ENCODE measurements around the gene WDR19. TPM values are rescaled to one million over a fixed set of nuclear protein-coding genes. Genes with fewer than 3 reads are reported as not detected.

Gene WDR19
- total and polyA plus RNA-seq, 2 donors (not counting 3 experiments of a cell fraction or from before 2014, with no cell fraction given) = 27.1 to 28.2 TPM

DNA sequence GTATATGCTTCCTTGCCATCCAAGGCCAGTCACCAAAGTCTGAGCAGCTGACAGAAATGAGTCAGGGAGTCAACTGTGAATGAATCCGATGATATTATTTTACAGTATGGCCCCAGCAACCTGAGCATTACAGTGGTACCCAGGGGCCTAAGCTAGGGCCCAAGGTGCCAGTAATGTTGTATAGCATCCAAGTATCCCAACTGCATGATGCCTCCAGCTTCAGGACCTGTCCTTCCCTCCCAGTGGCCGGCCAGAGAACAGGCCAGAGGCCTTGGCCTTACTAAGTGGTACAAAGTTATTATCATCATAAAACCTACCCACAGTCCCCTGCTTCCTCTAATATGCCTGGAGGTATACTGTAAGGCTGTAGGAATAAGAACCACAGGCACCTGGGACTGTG lies 103.9 kb downstream of the WDR19 start:
- Histone ChIP-seq H3K9ac (replicated peaks; ENCODE audit: extremely low read depth, insufficient read depth, low read length) (no peak overlapping the region), H2AFZ (ENCODE audit: low read depth, low read length) (no peak overlapping the region), H3K4me2 (ENCODE audit: insufficient read depth, low read length) (no peak overlapping the region), H3K27ac (ENCODE audit: insufficient read depth, low read depth, low read length) (no peak overlapping the region), H3K4me1 (ENCODE audit: control insufficient read depth, extremely low read depth, insufficient read depth, low read length) (peaks cover 7% of the 10 kb centered on the region), H3K4me3 (replicated peaks in 1 of 3; ENCODE audit: insufficient read depth in 1 of 3, low read depth in 1 of 3, low read length in 3 of 3) (no peak overlapping the region), H3K9me3 (replicated peaks; ENCODE audit: control insufficient read depth, insufficient read depth, low read length) (no peaks in the 10 kb centered on the region), H3K9me1 (replicated peaks; ENCODE audit: control insufficient read depth, extremely low read depth, insufficient read depth, low read length) (no peaks in the 10 kb centered on the region), H3K79me2 (ENCODE audit: control insufficient read depth, insufficient read depth, low read length) (no peaks in the 10 kb centered on the region), H4K20me1 (replicated peaks; ENCODE audit: control insufficient read depth, extremely low read depth, insufficient read depth, low read length) (no peaks in the 10 kb centered on the region), H3K27me3 (ENCODE audit: control insufficient read depth in 2 of 2, insufficient read depth in 2 of 2, low read length in 2 of 2) (no peaks in the 10 kb centered on the region), H3K36me3 (ENCODE audit: control insufficient read depth in 2 of 2, extremely low read depth in 1 of 2, insufficient read depth in 2 of 2, low read length in 2 of 2) (peaks cover 8 to 10% of the 10 kb centered on the region in 2 experiments)
- intact Hi-C loops (cut with micrococcal nuclease) (no loop called here), dilution Hi-C loops (cut with MboI; ENCODE audit: extremely low pct_ligation_motif_present, low sequenced_read_pairs) (no loop called here)
- TF ChIP-seq EZH2 (IDR thresholded peaks at IDR 0.05; ENCODE audit: borderline replicate concordance, low read depth, low read length, severe bottlenecking) = no peak
- TF ChIP-seq CTCF (IDR thresholded peaks at IDR 0.05; ENCODE audit: extremely low read depth in 1 of 2, insufficient read depth in 1 of 2, low read depth in 1 of 2, low read length in 2 of 2) = no peak
- TF ChIP-seq POLR2A (IDR thresholded peaks at IDR 0.05; ENCODE audit: low read depth, low read length) = no peak
- no peak for TF ChIP-seq MYC (IDR thresholded peaks at IDR 0.05; ENCODE audit: low read depth, low read length)
- TF ChIP-seq POLR2AphosphoS5 (IDR thresholded peaks at IDR 0.05; ENCODE audit: insufficient read depth, low read depth, low read length) = no peak
- no peak for TF ChIP-seq MAX (IDR thresholded peaks at IDR 0.05; ENCODE audit: insufficient read depth, insufficient read length)
- no peak for TF ChIP-seq FOS (IDR thresholded peaks at IDR 0.05; ENCODE audit: borderline replicate concordance, insufficient read depth, low read length)
- TF ChIP-seq GATA2 (IDR thresholded peaks at IDR 0.05; ENCODE audit: insufficient read depth, insufficient read length, low read depth, low read length) = no peak
- no peak for TF ChIP-seq JUN (IDR thresholded peaks at IDR 0.05; ENCODE audit: borderline replicate concordance, insufficient read depth, insufficient read length, low read depth)
- ChIA-PET CTCF (interaction anchor here (1.1 to 1.7 kb wide), 3 partner anchors 12 to 33 kb away, joined by 3 read pairs; no protein-coding TSS in a partner anchor), POLR2A (no interaction called here)
- BruUV-seq (replicated peaks) = no TSS peak
- DNase-seq (ENCODE audit: low read depth, low spot score) (peak; percentile 21), FAIRE-seq (no peak)

All from endothelial cell of umbilical vein (primary cell).